Lower leg skin (tissue), 4 donors: ENCODE results near the gene SLC4A2. TPM values are rescaled to one million over a fixed set of nuclear protein-coding genes. Genes with fewer than 3 reads are reported as not detected.

ENCODE experiments used
- DNase-seq, 2 donors: peaks; one replicate each; pipeline ENCODE4 v3.0.0-alpha.2; 2019; ENCODE audit warnings: low spot score in 2 of 2
- H3K4me3 ChIP-seq: fragments of 200-600 bp; sonication (generic); 2 replicates; pipeline ENCODE4 v1.5.1; 2017; ENCODE audit warnings: mild to moderate bottlenecking, low read depth; ENCODE audit not compliant: poor library complexity, severe bottlenecking
- POLR2A ChIP-seq, 2 donors: fragments of 450-650 bp; IDR thresholded peaks; one replicate each; pipeline ENCODE4 v1.6.1; 2016 to 2017; ENCODE audit warnings: antibody characterized with exemption in 2 of 2, mild to moderate bottlenecking in 1 of 2, moderate library complexity in 1 of 2
- WGBS, 2 donors: methylation state at CpG; one replicate each; pipeline ENCODE4 v1.1.5; 2018; 5-methylcytosine and 5-hydroxymethylcytosine counted together
- intact Hi-C: fragments of 100-400 bp; cut with DNase I; formaldehyde crosslinking; loops from one replicate; pipeline ENCODE4 v1.15.0; 2023; ENCODE audit warnings: low total_unique reads
- total RNA-seq, 4 donors: library from RNA; depleted of rRNA; stranded (reverse); fragments of >200 nt; gene quantifications; one replicate each; pipeline ENCODE4 v1.1.0, GENCODE V29; 2016
- TF ChIP-seq, protein P1 (sequence below), 3 donors: fragments of 450-650 bp; IDR thresholded peaks; one replicate each; pipeline ENCODE4 v1.5.1; 2016; ENCODE audit warnings: antibody characterized with exemption in 3 of 3, mild to moderate bottlenecking in 3 of 3, moderate library complexity in 2 of 3

SLC4A2 gene
- total RNA-seq, 4 donors from 2014 or later, result 56.3 to 83.5 (median 67.7) TPM

- intact Hi-C loops, result no loop called here
Observed at GRCh38 chr7:151073990-151074389, 14.6 kb downstream of the SLC4A2 start.

GRCh38 chr7:151074817-151075661 is 15.7 kb downstream of the SLC4A2 start:
- intact Hi-C loops, result no loop called here
- H3K4me3 ChIP-seq, result no peak overlapping the region
- TF ChIP-seq POLR2A (IDR thresholded peaks at IDR 0.05), result no peak
- TF ChIP-seq, protein P1, sequence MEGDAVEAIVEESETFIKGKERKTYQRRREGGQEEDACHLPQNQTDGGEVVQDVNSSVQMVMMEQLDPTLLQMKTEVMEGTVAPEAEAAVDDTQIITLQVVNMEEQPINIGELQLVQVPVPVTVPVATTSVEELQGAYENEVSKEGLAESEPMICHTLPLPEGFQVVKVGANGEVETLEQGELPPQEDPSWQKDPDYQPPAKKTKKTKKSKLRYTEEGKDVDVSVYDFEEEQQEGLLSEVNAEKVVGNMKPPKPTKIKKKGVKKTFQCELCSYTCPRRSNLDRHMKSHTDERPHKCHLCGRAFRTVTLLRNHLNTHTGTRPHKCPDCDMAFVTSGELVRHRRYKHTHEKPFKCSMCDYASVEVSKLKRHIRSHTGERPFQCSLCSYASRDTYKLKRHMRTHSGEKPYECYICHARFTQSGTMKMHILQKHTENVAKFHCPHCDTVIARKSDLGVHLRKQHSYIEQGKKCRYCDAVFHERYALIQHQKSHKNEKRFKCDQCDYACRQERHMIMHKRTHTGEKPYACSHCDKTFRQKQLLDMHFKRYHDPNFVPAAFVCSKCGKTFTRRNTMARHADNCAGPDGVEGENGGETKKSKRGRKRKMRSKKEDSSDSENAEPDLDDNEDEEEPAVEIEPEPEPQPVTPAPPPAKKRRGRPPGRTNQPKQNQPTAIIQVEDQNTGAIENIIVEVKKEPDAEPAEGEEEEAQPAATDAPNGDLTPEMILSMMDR (IDR thresholded peaks at IDR 0.05), result no peak
- no peak for DNase-seq
- 91 to 93% methylated on average over 22 to 26 of the region's 26 CpGs for WGBS, 2 donors

More at GRCh38 chr7:151073990-151074389, 14.6 kb downstream of the SLC4A2 start:
- TF ChIP-seq, protein P1 (IDR thresholded peaks at IDR 0.05), result no peak
- TF ChIP-seq POLR2A (IDR thresholded peaks at IDR 0.05), result no peak
- no peak for DNase-seq
- WGBS, 2 donors, result 85 to 86% methylated on average over 17 of the region's 17 CpGs
- H3K4me3 ChIP-seq, result no peak overlapping the region

DNA sequence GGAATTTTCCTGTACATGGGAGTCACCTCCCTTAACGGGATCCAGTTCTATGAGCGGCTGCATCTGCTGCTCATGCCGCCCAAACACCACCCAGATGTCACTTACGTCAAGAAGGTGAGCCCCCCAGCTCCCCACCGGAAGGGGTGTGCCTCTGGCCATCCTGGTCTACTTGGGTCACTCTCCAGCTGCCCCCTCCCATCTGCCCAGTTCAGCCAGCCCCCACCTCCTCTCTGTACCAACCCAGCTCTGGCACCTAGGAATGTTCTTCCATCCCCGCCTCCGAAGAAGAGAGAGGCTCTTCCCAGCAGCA is 16.2 kb downstream of the SLC4A2 start:
- TF ChIP-seq POLR2A (IDR thresholded peaks at IDR 0.05), result no peak
- no peak overlapping the region for H3K4me3 ChIP-seq
- DNase-seq, result no peak
- intact Hi-C loops, result no loop called here
- 86% methylated on average over 7 of the region's 7 CpGs for whole genome bisulfite sequencing, 2 donors

DNA sequence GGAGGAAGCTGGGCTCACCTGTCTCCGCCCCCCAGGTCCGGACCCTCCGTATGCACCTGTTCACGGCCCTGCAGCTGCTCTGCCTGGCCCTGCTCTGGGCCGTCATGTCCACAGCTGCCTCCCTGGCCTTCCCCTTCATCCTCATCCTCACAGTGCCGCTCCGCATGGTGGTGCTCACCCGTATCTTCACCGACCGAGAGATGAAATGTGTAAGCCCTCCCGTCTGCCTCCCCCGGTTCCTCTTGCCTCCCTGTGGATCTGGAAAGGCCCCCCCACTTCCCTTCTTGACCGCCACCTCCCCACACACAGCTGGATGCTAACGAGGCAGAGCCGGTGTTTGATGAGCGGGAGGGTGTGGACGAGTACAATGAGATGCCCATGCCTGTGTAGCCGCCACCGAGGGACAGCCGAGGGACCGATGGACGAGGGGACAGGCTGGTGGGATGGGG is 16.6 kb downstream of the SLC4A2 start:
- no peak for DNase-seq
- WGBS, 2 donors, result 85 to 88% methylated on average over 22 of the region's 22 CpGs
- intact Hi-C loops, result no loop called here
- H3K4me3 ChIP-seq, result no peak overlapping the region
- TF ChIP-seq, protein P1 (IDR thresholded peaks at IDR 0.05), result no peak
- no peak for TF ChIP-seq POLR2A (IDR thresholded peaks at IDR 0.05)

DNA sequence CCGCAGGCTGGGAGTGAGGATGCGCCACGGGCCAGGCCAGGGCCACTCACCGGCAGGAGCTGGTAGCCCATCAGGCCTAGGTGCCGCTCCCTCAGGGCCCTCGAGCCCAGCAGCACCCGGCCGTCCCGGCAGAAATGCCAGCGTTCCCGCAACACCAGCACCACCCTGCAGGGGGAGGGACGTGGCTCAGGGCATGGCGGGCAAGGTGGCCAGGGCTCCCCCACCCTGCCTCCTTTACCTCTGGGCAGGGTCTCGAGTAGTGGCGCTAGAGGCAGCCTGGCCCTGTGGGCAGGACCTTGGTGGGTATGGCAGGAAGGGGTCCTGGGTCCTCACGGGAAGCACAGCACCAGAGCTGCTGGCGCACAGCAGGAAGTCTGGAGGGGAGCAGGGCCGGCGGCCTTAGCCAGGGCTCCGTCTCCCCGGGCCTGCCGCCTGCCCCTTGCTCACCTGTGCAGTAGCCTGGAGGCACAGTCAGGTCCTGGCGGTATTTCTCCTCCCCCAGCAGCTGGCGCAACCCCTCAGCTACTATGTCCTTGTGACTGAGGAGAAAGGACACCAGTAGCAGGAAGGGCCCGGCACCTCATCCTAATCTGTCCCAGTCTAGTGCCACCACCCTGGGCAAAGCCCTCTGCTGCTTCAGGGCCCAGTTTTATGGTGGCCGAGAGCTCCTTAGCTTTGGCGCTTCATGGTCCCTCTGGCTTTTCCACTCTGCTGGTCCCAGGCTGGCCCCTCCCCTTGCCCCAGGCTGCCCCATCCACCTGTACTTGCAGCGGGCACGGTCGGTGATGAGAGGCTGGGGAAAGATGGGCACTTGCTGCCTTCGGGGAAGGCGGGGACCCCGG is 17.7 kb downstream of the SLC4A2 start:
- no peak for DNase-seq
- H3K4me3 ChIP-seq, result no peak overlapping the region
- intact Hi-C loops, result no loop called here
- no peak for TF ChIP-seq POLR2A (IDR thresholded peaks at IDR 0.05)
- WGBS, 2 donors, result 63 to 67% methylated on average over 21 to 28 of the region's 33 CpGs

DNA sequence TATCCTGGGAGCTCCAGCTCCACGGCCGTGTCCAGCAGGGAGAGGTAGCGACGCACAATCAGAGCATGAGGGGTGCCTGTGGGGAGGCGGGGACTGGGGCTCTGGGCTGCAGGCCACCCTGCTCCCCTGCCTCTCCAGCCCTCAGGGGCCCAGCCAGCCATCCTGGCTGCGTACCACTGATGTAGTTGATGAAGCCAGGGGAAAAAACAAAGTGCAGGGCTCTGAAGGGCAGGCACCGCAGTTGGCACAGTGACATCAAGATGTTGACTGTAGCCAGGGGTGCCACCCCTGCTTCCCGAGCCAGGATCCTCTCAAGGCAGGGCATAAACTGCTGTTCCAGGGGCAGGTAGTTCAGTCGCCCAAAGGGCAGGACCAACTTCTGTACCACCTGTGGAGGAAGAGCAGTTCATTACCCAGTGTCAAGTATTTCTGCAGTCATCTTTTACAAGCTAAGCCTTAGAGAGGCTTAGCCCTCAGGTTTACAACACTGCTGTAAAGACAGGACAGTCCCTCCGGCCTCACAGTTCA is 18.4 kb downstream of the SLC4A2 start:
- intact Hi-C loops, result no loop called here
- H3K4me3 ChIP-seq, result no peak overlapping the region
- no peak for DNase-seq
- 57 to 77% methylated on average over 6 to 8 of the region's 10 CpGs for WGBS, 2 donors
- no peak for TF ChIP-seq POLR2A (IDR thresholded peaks at IDR 0.05)
- TF ChIP-seq, protein P1 (IDR thresholded peaks at IDR 0.05), result no peak
